GM19372 (cell line): Measurements from ENCODE around the gene RD3L.
"Not testable (repeated sequence)": the region's sequence is repeated elsewhere in the genome, so short reads cannot be mapped to it uniquely, and the experiment has no call there.

Experiments used
- ATAC-seq: cut with Tn5 transposase; IDR thresholded peaks from one replicate; pipeline ENCODE4 v1.9.1; 2021; ENCODE audit warnings: mild to moderate bottlenecking, low read depth, moderate library complexity; ENCODE audit not compliant: unreplicated experiment

Gene RD3L

DNA sequence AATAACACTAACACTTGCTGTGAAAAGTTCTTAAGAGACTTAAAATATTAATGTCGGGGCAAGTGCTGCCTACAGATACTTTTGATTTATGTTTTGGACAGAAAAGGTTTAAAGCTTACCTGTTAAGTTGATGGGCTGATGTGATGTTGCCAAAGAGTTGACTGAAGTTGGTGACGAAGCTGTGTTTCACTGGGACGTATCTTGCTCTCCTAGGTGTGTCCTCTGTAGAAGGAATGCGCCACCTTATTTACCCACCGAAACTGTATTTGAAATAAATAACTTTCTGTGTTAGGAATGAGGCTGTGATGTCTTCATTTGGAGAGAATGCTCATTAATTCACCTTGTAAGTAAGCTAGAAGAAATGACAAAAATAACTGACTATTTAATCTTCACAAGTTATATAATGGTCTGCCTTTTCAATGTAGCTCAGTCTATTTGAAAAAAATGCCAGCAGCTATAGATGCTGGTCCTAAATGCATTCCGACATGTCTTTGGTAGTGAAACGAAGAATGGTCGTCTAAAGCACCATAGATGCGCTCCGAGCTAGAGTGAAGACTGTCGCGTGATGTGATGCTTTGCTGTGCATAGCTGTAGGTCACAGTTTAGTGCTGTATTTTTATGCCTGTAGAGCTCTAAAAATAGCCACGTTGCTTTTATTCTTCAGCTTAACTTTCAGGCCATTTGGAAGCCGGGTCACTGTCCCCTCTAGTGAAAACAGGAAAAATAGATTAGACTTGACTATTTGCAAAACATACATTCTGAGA is at the start of gene RD3L:
Gene RD3L (minus strand): TSS at position 557 of the 764 bp plus-strand sequence. CDS start 834 bp downstream, outside the sequence.
- no peak for ATAC-seq

DNA sequence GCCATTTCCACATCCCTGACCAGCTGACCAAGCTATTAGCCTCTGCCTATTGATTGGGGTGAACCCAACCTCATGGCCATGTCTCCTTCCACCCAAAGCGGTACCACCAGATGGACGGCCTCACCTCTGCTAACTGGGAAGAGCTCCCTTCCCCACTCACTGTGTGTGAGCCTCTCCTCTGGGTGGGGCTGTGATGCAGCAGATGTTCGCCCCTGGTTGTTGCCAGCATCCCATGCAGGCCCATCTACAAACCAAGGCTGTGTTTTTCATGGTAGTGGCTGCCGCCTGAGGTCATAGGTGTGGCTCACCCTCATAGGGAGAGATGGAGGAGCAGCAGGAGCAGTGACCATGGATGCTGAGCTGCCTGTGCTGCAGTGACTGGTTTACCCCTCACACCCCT is 47.6 kb upstream of the RD3L start:
- no peak for ATAC-seq

DNA sequence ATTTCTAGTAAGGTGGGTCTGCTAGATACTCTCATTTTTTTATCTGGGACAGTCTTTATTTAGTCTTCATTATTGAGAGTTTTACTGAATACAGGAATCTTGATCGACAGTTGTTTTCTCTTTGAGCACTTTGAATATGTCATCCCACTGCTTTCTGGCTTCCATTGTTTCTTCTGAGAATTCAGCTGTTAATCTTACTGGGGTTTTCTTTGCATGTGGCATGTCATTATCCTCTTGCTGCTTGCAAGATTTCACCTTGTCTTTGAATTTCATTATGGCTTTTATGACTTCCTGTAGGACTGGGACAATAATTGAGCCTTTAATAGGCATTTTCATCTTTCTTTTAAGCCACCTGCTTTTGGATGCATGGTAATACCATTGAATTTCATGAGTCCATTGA is 46.7 kb upstream of the RD3L start:
- ATAC-seq, result no peak

DNA sequence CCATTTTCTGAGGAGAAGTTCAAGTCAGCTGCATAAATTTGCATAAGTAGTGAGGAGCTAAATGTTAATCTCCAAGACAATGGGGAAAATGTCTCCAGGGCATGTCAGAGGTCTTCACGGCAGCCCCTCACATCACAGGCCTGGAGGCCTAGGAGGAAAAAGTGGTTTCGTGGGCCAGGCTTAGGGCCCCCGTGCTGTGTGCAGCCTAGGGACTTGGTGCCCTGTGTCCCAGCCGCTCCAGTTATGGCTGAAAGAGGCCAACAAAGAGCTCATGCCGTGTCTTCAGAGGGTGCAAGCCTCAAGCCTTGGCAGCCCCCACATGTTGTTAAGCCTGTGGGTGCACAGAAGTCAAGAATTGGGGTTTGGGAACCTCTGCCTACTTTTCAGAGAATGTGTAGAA is 41.9 kb upstream of the RD3L start:
- ATAC-seq, result no peak

DNA sequence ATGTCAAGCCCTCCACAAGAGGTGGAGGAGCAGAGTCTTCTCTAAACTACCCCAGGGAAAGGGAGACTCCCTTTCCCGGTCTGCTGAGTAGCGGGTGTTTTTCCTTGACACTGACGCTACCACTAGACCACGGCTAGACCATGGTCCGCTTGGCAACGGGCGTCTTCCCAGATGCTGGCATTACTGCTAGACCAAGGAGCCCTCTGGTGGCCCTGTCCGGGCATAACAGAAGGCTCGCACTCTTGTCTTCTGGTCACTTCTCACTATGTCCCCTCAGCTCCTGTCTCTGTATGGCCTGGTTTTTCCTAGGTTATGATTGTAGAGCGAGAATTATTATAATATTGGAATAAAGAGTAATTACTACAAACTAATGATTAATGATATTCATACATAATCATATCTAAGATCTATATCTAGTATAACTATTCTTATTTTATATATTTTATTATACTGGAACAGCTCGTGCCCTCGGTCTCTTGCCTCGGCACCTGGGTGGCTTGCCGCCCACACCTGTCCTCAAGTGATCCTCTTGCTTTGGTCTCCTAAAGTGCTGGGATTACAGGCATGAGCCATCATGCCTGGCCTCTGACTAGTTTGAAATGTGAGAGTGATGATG is 38.4 kb upstream of the RD3L start:
- not testable (repeated sequence) for ATAC-seq

DNA sequence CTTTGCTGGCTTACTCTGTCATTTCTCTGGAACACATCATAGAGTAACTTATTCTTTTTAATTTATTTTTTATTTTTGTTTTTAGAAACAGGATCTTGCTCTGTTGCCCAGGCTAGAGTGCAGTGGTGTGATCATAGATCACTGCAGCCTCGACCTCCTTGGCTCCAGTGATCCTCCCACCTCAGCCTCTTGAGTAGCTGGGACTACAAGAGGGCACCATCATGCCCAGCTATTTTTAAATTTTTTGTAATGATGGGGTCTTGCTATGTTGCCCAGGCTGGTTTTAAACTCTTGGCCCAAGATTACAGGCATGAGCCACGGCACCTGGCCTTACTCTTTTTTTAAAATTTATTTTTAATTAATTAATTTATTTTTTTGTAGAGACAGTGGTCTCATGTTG is 32.2 kb upstream of the RD3L start:
- no peak for ATAC-seq

DNA sequence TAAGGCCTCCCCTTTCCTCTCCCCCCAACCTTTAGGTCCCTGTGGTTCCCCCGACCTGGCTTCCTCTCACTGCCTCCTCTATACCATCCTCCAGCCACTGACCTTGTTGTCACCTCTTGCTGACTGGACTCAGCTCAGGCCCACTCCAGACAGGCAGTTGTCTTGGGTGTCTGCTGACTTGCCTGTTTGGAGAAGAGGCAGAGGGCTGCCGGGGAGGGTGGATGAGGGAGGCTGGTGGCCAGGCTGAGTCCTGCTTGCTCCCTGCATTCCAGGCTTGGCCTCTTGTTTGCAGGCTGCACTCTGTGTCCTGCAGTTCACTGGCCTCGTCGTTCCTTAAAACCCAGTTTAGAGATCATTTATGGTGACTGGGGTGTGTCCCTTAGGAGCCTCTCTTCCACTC is 31.0 kb upstream of the RD3L start:
- no peak for ATAC-seq

DNA sequence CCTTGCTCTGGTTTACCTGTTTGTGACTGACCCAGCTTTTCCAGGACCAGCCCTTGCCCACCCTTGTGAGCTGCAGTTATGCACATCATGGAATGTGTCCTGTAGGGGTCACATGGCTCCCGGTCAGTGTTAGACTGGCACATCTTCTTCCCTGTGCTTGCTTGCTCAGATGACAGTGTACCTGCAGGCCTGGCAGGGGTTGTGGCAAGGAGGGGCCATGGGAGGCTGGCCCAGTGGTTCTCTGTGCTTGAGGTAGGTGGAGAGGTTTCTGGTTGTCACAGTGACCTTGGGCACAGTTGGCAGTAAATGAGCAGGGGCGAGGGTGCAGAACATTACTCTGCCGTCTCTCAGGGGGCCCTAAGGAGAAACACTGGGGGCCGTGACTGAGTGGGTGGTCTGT is 27.6 kb upstream of the RD3L start:
- no peak for ATAC-seq

DNA sequence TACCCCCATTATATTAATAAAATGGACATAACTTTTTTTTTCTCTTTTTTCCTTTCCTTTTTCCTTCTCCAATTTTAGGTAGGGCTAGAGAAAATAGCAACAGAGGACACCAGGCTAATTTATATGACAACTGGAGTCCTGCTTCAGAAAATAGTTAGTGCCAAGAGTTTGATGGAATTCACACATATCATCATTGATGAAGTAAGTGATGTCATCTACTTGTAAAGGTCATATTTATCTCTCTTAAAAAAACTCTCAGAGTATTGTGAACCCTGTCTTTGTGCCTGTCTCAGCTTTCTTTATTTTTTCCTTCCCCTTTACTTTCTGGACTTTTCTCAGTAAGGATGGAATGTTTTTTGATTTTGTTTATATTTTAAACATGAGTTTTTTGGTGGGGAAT is 24.3 kb upstream of the RD3L start:
- ATAC-seq, result no peak

DNA sequence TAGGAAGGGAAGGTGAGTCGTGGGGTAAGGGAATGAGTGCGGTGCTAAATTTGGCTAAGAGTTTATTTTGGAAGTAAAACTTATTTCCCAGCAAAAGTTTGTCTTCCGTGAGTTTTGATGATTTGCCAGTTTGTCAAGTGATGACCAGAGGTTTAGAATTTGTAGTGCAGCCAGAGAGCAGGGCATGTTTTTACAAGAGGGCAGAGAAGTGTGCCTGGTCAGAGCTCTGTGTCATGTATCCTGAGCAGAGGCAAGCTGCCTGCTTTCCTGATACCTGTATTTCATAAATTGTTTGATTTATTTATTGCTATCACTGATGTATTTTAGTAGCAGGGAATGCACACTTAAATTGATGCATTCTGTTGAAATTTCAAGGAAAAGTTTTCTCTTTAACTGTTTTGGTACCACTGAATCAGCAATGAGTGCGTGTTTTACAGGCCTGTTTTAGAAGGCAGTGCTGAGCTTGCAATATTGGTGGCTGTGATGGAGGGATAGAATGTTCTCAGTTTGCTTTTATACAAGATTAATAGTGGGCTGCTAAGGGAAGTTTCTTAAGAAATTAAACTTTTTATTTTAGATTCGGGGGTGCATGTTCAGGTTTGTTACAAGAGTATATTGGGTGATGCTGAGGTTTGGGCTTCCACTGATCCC is 19.7 kb upstream of the RD3L start:
- no peak for ATAC-seq

DNA sequence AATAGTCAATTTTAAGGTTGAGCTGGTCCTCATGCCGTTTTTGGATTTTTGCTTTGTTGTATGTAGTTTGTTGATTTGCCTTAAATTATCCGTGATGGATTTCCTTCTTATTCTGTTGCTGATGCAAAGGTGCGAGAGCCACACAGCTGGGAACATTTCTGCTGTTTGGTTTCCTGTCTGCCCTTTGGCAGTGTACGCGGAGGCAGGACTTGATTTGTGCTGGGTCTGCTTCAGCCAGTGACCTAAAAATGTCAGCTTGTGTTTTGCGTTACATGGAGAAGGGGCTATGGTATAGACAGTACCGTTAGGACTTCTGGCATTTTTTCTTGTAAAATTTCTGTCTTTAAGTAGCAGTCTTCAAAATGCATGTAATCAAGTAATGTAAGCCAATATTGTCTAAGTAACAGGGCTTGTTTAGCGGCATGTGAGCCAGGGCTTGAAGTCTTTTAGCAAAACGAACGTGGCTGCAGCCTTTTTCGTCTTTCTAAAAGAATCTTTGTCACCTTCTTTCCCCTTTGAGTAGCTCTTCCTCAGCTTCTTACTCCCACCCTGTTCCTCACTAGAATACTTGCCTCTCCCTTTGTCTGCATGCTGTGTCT is 18.2 kb upstream of the RD3L start:
- no peak for ATAC-seq

DNA sequence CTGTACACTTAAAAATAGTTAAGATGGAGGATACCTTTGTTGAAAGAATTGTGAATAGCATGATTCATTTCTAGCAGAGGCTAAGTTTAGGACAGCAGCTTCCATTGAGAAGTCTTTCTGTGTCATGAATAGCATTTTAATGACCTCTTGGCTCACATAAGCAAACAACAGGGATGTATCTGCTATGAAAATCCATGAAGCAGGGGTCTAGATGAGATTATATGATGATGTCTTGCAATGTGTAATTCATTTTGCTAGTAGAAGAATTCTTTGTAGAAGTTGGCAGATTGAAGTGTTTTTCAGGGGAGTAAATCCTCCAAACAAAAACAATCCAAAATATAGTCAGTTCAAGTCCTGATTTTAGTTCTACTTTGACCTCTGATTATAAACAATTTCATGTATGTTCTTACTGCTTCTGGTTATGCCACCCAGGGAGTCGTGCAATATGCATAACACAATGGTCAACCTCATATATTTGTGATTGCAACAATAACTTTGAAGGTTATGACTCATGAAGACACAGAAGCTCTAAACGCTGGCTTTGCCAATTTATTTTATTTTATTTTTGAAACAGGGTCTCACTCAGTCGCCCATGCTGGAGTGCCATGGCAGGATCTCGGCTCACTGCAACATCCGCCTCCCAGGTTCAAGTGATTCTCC is 6.9 kb upstream of the RD3L start:
- no peak for ATAC-seq

DNA sequence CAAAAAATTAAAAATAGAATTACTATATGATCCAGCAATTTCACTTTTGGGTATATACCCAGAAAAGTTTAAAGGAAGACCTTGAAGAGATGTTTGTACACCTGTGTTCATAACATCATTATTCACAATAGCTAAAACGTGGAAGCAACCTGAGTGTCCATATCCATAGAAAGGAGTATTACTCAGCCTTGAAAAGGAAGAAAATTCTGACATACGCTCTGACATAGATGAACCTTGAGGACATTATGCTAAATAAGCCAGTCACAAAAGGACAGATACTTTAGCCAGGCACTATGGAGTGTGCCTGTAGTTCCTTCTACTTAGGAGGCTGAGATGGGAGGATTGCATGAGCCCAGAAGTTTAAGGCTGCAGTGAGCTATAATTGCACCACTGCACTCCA is 6.1 kb upstream of the RD3L start:
- no peak for ATAC-seq

DNA sequence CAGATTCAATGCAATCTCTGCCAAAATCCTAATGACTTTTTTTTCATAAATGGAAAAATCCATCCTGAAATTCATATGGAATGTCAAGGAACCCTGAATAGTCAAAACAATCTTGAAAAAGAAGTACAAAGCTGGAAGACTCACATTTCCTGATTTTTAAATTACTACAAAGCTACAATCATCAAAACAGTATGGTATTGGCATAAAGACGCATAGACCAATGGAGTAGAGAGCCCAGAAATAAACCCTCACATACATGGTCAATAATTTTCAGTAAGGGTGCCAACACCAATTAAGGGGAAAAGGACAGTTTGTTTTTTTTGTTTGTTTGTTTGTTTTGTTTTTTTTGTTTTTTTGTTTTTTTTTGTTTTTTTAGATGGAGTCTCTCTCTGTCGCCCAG is 4.6 kb upstream of the RD3L start:
- ATAC-seq, result no peak

DNA sequence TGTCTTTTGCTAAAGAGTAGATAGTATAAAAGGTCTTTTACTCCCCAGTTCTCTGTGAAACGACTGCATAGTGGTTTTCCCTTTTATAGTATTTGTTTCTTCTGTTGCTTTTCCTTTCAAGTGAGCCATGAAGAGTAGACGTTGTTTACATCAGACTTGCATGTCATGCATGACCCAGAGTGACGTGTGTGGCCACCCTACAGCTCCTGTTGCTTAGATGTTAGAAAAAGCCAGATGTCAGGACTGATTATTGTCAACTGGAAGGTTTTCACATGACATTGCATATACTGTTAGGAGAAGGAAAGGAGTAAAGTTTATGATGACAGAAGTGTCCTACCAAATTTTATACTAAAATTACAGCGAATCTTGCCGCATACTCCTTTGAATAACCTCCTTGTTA is 1.3 kb upstream of the RD3L start:
- no peak for ATAC-seq

DNA sequence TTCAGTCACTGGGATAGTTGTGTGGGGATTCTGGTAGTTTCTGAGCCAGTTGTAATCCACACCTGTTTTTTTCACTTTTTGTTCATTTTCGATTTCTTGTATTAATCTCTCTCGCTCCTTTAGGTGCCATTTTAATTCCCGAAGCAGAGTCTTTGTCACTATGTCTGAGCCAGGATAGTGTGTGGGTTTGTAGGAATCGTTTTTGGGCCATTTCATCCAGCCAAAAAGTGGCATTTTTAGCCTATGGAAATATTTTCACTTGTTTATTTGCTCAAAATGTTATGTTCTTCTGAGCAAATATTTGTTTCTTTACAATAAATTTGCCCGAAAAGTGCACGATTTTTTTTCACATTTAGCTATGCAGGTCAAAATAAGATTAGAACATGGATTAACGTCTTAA is 867 bp downstream of the RD3L start:
- no peak for ATAC-seq

DNA sequence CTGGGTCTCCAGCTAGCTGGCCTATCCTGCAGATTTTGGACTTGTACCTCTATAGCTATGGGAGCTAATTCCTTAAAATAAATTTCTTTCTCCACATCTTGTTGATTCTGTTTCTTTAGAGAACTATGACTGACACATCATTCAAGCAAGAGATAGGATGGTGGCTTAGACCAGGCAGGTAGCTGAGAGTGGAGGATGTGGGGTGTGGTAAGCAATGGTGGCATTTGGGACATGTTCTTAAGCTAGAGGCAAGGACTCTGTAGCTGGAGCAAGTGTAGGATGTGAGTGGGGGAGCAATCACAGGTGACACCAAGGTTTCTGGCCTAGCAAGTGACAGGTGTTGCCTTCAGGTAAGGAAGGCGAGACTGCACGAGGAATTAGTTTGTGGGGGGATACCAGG is 7.2 kb downstream of the RD3L start:
- no peak for ATAC-seq

DNA sequence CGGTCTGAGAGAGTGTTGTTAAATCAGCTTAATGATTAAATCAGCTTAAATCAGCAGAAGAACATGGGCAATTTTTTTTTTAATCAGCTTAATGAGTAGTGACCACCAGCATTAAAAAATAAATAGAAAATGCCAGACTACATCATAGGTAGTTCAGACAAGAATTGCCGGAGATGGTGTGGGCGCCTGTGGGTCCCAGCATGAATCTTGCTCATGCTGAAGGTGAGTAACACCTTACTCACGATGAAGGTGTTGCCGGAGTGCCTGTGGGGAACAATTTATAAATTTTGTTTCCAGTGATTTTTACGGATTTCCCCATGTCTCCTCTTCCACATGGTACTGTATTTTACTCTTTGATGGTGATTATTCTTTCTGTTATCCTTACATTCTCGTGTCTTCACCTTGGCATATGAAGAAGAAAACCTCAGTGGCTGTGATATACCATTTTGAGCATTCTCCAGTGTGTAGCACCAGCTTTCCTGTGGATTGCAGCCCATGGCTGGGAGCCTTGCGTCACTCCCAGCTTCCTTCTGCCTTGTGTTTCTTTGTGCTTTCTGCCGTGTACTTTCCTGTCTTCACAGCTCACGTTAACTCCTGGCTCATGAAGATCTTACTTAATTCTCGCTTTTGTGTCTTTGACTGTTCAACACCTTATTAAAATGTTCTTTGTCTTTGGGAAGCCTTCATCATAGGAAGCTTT is 9.4 kb downstream of the RD3L start:
- ATAC-seq, result no peak

DNA sequence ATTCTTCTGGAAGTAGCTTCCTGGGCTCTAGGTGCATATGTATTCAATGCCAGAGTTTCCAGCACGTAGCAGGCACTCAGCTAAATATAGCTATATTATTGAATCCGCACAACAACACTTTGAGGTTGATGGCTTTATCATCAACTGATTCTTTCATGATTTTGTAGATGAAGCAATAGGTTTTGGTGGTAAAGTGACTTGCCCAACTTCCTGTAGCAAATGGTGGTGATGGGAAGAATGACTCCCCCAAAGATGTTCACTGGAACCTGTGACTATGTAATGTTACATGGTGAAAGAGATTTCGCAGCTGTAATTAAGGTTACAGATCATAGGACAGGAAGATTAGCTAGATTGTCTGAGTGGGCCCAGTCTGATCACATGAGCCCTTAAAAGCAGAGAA is 10.9 kb downstream of the RD3L start:
- ATAC-seq, result no peak

DNA sequence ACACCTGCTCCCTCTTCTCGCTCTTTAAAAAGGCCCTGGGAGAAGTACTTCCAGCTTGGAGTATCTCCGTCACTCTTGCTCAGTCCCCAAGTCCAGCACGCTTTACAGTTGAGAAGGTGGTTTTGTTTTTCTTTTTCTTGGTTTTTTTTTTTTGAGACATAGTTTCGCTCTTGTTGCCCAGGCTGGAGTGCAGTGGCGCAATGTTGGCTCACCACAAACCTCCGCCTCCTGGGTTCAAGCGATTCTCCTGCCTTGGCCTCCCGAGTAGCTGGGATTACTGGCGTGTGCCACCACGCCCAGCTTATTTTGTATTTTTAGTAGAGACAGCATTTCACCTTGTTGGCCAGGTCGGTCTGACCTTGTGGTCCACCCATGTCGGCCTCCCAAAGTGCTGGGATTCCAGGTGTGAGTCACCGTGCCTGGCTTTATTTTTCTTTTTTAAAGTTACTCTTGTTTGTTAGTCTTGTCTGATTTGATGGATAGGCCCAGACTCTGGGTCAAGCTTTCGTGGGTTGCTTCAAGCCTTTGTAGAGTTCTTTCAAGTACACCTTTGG is 12.2 kb downstream of the RD3L start:
- no peak for ATAC-seq
